AG20443 (cell line): Measurements from ENCODE around the gene HLA-F.

Experiments
- DNase-seq: peaks from one replicate; pipeline ENCODE4 v3.0.0; 2012; ENCODE audit warnings: low spot score, mixed read lengths

Gene HLA-F

DNA sequence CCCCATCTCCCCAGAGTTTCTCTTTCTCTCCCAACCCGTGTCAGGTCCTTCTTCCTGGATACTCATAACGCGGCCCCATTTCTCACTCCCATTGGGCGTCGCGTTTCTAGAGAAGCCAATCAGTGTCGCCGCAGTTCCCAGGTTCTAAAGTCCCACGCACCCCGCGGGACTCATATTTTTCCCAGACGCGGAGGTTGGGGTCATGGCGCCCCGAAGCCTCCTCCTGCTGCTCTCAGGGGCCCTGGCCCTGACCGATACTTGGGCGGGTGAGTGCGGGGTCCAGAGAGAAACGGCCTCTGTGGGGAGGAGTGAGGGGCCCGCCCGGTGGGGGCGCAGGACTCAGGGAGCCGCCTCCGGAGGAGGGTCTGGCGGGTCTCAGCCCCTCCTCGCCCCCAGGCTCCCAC is at the start of gene HLA-F:
HLA-F (plus strand) TSS at position 173 of the 404 bp plus-strand sequence; CDS start at position 203, 30 bp downstream.
- peak; percentile 96 for DNase-seq

DNA sequence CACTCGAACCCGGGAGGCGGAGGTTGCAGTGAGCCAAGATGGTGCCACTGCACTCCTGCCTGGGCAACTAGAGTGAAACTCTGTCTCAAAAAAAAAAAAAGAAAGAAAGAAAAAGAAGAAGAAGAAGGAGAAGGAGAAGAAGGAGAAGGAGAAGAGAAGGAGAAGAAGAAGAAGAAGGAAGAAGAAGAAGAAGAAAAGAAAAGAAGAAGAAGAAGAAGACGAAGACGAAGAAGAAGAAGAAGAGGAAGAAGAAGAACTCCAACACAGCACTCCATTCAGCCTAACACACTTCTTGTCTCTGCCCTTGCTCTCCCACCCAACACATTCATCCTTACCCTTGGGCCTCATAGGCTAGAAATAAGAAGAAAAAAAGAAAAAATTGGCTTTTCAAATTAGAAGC is 49.2 kb upstream of the HLA-F start:
- DNase-seq: no peak

DNA sequence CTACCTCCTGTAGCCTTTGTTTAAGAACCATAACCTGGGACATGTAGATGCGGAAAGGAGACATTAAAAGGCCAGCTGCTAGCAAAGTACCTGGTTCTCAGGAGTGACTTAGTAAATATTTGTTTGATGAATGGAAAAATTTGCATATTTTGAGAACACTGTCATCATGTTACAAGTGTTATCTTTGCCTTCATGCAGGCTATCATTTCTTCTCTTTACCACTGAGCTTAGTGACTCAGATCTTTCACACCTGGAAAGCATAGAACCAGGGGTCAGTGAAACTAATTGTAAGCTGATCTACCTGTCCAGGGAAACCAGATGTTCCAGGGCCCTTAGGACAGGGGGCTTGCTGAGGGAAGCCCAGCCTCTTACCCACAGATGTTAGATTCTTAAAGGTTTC is 47.7 kb upstream of the HLA-F start:
- DNase-seq: no peak

DNA sequence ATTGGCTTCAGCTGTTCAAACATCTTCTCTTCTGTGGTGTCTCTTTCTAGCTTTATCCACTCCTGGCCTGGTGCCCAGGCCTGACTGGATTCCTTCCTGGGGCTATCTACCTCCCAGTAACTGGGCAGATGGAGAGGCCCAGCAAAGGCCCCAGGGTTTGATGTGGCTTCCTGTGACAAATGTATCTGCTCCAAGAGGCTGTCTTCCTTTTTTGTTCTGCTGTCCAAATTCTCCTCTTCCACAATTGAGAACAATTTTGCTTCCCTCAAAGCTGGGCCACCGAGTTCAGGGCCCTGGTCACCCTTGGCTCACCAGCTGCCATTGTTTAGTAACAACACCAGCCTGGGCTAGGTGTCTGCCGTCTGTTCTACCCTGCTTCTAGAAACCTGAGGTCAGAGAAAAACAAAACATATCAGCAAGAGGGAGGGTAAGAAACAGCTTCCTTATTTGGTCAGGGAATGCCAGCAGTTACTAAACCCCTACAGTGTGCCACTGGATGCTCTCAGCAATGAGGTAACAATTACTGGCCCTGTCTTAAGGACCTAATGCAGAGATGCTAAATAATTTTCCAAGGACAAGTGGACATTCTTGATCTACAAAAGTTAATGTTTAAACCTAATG is 46.1 kb upstream of the HLA-F start:
- DNase-seq: no peak

DNA sequence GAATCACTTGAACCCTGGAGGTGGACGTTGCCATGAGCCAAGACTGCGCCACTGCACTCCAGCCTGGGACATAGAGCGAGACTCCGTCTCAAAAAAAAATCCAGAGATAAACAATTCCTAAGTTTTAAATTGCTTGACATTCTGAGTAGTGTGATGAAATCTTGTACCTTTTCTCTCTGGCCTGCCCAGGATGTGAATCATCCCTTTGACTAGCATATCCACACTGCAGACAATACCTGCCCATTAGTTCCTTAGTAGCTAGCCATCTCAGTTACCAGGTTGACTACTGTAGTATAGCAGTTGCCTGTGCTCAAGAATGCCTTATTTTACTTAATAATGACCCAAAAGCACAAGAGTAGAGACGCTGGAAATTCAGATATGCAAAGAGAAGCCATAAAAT is 45.1 kb upstream of the HLA-F start:
- DNase-seq: no peak

DNA sequence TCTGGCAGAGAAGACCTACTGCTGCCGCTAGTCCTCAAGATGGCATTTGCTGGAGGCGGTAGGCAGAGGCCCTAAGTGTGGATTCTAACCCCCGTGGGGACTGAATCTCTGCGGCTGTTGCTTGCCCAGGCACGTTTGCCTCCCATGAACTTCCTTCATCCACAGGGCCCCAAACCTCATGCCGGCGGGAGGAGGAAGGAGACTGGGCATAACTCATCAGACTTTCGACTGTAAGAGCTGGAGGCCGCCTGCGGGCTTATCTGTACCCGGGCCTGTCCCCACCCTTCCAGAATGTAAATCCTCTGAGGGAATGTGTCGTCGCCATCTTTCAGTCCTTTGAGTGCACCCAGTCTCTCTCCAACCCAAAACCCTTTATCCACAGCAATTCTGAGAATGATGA is 43.3 kb upstream of the HLA-F start:
- DNase-seq: no peak

DNA sequence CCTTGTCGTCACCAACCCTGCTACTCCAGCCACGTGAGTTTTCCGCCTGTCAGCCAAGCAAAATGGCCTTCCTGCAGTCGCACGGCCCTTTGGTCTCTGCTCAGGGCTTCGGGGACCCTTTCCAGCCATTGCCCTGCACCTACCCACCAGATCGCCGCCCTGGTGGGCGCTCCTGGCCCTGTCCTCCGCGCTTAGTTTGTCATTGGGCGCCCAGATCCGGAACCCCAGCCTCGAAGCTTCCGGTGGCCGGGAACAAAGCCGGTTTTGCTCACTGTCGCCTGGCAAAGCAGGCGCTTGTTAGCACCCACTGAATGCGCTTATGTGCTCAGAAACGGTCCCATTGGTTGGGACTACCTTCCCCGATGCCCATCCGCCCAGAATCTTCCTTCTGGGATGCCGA is 42.8 kb upstream of the HLA-F start:
- DNase-seq: no peak

DNA sequence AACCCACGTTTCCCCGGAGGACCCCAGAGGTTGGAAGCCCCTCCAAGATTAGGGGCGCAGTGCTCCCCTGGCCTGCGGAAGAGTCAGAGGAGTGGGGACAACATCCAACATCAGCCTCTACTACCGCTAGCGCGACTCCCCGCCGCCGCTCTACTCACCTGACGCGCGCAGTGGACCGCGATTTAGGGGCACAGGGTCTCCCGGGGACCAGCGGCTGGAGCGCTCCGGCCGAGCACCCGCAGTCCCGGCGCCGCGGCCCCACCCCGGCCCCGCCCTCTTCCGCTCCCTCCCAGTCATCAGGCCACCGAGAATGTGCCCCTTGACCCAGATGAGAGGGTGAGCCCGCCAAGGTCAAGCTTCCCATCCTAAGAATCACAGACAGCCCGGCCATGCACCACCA is 42.3 kb upstream of the HLA-F start, which contains the start of gene ZFP57:
ZFP57 (minus strand) TSS at position 249 of the 400 bp plus-strand sequence. CDS start 4,149 bp downstream, outside the sequence.
- peak; percentile 51 for DNase-seq

DNA sequence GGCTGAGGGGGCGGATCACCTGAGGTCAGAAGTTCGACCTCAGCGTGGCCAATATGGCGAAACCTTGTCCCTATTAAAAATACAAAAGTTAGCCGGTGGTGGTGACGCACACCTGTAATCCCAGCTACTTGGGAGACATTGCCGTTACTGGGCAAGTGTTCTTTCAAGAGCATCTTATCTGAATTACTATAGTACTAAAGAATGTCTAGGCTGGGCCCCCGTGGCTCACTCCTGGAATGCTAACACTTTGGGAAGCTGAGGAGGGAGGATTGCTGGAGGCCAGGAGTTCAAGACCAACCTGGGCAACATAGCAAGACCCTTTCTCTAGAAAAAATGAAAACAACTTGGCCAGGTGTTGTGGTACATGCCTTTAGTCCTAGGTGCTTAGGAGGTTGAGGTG is 41.4 kb upstream of the HLA-F start:
- DNase-seq: no peak

DNA sequence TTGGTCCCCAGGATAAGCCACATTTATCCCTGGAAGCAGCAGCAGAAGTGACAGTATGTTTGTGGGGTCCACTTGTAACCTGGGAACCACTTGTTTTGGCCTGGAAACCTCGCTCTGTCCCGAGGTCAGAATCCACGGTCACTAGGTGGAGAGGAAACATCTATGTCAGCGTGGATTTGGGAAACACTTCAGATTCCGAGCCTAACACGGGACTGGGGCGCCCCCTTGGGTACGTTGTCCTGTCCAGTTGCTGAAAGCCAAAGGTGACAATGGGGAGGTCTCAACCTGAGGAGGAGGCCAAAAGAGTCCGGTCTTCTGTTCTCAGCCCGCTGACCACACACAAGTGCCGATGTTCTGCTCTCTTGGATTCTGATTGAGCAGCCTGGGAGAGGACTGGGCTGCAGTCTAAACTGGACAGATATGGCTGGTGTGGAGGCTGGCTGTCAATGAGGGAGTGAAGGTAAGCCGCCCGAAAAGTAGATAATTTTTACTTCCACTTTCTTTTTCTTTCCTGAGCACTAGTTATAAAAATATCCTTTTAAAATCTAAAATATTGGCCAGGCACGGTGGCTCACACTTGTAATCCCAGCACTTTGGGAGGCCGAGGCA is 37.4 kb upstream of the HLA-F start:
- no peak for DNase-seq

DNA sequence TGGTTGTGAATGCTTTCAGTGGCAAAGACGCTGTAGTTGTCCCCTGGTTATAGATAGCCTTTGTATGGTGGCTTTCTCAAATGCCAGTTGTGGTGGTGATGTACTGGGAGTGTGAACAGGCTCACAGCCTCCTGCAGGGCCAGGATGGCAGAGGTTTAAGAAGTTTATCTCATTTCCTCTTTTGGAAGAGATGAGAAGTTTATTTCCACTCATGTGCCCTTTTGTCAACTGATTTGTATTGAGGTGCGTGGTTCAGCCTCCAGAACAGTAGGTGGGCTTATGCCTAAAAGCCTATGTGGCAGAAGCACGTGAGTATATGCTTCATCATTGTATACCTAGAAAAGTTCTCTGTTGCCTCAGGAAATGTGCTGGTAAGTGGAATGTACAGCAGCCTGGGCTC is 28.6 kb upstream of the HLA-F start:
- no peak for DNase-seq

DNA sequence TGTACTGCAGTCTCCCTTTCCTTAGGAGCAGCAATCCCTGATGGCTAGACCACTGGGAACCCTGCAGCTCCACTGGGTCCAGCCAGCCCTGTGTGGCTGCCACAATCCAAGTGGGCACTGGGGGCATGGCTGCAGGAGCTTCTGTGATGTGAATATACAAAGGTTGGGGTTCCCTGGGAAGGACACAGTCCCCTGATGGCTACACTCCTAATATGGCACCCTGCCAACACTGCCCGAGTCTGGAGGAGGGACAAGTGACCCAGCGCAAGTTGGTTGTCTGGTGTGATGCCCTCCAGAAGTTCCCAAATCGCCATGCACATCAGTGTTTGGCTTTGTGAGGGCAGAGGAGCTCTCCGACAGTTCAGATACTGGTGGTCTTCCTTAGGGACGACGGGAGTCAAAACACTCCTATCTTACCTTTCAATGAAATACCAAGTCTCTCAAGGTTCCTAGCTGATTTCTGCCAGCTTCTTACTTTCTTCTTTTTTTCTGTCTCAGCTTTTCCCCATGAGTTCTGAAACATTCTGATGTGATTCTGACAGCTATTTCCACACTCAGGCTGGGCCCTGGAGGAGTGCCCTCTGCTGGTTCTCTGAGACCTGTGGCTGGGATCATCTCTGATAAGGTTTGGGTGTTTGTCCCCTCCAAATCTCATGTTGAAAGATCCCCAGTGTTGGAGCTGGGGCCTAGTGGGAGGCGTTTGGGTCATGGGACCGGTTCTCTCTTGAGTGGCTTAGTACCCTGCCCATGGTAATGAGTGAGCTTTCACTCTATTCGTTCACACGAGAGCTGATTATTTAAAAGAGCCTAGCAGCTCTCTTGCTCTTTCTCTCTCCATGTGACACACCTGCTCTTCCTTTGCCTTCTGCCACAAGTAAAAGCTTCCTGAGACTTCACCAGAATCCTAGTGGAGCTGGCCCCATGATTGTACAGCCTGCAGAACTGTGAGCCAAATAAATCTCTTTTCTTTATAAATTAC is 26.8 kb upstream of the HLA-F start:
- DNase-seq: peak; percentile 54

DNA sequence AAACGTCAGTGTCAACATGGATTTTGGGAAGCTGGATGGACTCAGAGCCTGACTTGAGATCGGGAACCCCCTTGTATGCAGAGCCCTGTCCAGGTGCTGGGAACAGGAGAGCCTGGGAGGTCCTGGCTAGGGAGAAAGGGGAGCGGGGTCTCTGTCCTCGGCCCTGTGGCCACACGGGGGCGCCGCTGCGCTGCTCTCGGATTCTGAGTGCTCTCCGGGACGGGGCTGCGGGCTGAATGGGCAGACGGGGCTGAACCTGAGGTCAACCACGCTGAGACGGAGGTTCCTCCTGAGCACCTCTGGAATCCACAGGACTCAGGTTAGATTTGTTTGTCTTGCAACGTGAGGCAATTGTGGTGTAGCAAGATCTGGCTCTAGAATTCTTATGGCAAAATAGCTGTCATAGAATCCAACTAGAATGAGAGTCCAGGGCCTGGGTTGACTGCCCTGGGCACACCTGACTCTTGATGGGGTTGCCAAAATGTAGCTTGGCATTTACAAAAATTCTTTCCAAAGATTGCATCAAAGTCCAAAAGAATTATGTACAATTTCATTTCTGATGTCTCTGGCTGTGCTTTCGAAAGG is 20.6 kb upstream of the HLA-F start:
- peak; percentile 40 for DNase-seq

DNA sequence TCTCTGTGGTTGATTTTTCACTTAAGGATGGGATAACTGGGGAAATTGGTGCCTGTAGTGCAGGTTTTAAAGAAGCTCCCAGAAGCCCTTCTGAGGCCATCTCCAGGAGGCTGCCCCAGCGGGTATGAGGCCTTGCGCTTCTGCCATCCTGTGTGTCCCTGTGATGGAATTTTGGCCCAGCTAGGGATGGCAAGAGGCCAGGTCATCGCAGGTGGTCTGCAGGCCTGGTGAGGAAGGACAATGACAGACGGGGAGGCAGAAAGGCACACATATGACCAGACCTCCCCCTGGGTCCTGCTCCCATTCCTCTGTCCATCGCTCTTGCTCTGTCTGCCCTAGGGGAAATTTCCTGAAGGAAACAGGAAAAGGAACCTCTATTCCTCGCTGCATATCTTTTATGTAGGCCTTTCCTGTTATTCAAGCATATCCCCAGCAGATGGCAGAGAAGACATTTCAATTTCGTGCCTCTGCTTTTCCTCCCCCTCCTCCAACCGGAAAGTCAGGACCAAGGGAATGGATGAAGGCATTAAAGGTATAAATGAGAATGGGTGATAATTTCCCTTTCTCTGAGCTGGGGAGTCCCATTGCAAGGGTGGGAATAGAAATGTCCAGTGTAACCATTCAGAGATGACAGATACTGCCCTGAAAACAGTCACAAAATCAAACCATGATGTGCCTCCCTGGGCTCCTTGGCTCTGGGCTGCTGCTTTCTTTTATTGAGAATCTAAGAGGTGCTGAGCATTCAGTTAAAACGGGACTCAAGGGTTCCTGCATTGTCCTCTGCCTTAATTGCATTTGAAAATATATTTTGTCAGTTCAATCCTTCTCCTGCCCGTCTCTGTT is 17.6 kb upstream of the HLA-F start:
- peak; percentile 79 for DNase-seq

DNA sequence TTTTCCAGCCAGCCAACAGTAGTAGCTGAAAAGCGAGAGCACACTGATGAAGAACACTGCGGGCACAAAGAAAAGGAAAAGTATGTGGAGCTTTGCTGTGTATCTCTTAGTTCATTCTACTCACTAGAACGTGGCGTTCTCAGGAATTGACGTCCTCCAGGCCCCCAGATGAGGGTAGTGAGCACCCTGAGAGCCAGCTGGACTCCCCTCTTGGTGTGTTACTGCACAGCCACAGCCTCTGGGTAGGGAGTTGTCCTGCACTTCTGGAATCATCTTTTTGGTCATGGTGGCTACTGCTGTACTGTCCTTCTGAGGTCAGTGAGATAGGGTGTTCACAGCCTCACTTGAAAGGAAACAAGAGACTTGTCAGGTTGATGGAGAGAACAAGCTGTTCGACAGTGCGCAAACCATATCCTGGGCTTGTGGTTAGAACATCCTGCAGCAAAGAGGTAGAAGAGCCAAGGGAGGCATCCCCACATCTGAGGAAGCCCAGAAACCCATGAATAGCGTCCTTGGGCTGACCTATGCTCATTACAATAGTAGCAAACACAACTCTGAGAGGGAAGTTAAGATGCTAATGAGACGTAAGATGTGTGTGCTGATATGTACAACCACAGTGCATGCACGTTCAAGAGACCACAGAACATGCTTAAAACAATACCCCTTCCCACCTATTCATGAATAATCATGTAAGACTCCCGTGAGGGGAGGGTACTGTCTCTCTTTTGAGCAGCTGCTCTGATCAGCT is 14.6 kb upstream of the HLA-F start:
- no peak for DNase-seq

DNA sequence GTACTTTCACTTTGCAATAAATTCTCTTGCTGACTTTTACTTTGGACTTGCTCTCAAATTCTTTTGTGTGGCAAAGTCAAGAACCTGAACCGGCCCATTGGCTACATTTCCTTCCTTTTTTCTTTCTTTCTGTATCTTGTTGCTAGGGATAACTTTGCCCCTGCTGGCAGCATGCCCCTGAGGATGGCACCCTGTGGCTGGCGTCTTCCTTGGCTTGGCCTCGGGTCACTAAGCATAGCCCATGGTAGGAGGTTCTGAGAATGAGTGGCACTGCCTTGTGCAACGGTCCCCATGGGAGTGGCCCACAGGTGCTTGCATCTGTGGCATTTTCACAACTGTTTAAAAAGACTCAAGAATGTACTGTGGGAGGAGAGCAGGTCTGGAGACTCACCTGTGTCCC is 14.0 kb upstream of the HLA-F start:
- DNase-seq: no peak

DNA sequence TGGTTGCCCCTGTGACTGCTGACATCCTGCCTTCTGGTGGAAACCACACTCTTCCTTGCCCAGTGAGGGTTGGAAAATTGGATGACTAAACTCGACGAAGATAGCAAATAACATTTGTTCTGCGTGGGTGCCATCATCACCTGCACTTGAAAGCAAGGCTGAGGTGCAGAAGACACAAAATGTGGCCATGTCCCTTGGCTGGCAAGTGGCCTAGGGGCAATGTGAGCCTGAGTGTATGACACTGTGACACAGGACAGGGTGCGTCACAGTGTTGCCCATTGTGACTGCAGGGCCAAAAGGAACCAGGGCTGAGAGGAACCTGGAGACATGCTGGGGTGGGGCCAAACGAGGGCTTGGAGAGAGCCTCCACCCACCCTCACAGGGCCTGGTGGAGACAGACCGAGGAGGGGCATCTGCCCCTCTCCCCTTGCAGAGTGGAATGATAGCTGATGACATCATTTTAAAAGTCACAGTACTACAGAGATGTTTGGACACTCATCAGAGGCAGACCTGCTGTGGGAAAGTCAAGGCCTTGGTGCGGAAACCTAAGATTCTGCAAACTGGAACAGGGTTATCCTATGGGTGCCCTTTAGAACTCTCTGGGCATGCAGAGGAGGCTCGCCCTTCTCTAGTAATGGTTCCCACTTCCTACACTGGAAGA is 12.8 kb upstream of the HLA-F start:
- DNase-seq: no peak

DNA sequence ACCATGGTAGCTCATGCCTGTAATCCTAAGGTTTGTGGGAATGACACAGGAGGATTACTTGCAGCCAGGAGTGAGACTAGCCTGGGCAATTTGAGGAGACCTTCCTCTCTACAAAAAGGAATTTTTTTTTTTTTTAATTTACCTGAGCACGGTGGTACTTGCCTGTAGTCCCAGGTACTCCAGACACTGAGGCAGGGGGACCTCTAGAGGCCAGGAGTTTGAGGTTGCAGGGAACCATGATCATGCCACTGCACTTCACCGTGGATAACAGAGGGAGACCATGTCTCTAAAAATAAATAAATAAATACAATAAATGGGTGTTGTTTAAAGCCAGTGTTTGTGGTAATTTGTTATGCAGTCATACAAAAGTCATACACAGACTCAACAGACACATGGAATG is 2.4 kb upstream of the HLA-F start:
- no peak for DNase-seq

DNA sequence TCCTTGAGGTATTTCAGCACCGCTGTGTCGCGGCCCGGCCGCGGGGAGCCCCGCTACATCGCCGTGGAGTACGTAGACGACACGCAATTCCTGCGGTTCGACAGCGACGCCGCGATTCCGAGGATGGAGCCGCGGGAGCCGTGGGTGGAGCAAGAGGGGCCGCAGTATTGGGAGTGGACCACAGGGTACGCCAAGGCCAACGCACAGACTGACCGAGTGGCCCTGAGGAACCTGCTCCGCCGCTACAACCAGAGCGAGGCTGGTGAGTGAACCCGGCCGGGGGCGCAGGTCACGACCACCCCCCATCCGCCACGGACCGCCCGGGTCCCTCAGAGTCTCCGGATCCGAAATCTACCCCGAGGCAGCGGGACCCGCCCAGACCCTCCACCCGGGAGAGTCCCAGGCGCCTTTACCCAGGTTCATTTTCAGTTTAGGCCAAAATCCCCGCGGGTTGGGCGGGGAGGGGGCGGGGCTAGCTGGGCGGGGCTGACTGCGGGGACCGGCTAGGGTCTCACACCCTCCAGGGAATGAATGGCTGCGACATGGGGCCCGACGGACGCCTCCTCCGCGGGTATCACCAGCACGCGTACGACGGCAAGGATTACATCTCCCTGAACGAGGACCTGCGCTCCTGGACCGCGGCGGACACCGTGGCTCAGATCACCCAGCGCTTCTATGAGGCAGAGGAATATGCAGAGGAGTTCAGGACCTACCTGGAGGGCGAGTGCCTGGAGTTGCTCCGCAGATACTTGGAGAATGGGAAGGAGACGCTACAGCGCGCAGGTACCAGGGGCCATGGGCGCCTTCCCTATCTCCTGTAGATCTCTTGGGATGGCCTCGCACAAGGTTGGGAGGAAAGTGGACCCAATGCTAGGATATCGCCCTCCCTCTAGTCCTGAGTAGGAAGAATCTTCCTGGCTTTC is 693 bp downstream of the HLA-F start:
- peak; percentile 72 for DNase-seq
